ENCODE results near the gene SMURF1.

DNA sequence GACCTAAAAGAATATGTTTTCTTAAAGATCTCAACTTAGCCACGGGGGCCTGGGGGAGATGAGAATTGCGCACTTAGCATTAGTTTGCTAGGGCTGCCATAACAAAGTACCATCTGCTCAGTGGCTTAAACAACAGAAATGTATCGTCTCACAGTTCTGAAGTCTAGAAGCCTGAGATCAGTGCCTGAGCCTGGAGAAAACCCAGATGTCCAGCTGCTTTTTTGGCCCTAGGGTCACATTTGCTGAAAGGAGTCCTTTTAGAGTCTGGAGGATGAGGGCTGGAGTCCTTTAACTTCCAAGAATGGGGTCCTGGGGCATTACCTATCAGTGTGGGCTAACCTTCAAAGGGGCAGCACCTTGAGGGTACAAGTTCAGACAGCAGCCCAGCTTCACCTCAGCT is 48.2 kb downstream of the SMURF1 start:
- TF ChIP-seq, protein P1, sequence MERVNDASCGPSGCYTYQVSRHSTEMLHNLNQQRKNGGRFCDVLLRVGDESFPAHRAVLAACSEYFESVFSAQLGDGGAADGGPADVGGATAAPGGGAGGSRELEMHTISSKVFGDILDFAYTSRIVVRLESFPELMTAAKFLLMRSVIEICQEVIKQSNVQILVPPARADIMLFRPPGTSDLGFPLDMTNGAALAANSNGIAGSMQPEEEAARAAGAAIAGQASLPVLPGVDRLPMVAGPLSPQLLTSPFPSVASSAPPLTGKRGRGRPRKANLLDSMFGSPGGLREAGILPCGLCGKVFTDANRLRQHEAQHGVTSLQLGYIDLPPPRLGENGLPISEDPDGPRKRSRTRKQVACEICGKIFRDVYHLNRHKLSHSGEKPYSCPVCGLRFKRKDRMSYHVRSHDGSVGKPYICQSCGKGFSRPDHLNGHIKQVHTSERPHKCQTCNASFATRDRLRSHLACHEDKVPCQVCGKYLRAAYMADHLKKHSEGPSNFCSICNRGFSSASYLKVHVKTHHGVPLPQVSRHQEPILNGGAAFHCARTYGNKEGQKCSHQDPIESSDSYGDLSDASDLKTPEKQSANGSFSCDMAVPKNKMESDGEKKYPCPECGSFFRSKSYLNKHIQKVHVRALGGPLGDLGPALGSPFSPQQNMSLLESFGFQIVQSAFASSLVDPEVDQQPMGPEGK (CRISPR knock-in tag; IDR thresholded peaks at IDR 0.05; ENCODE audit: borderline replicate concordance), result no peak
- TF ChIP-seq TCF4 (CRISPR knock-in tag; IDR thresholded peaks at IDR 0.05; ENCODE audit: borderline replicate concordance) (no peak), RARB (CRISPR knock-in tag; IDR thresholded peaks at IDR 0.05) (no peak), ZFP3 (CRISPR knock-in tag; IDR thresholded peaks at IDR 0.05) (no peak), POU6F1 (CRISPR knock-in tag; IDR thresholded peaks at IDR 0.05; ENCODE audit: borderline replicate concordance, low read depth) (no peak)
- TF ChIP-seq, protein P2, sequence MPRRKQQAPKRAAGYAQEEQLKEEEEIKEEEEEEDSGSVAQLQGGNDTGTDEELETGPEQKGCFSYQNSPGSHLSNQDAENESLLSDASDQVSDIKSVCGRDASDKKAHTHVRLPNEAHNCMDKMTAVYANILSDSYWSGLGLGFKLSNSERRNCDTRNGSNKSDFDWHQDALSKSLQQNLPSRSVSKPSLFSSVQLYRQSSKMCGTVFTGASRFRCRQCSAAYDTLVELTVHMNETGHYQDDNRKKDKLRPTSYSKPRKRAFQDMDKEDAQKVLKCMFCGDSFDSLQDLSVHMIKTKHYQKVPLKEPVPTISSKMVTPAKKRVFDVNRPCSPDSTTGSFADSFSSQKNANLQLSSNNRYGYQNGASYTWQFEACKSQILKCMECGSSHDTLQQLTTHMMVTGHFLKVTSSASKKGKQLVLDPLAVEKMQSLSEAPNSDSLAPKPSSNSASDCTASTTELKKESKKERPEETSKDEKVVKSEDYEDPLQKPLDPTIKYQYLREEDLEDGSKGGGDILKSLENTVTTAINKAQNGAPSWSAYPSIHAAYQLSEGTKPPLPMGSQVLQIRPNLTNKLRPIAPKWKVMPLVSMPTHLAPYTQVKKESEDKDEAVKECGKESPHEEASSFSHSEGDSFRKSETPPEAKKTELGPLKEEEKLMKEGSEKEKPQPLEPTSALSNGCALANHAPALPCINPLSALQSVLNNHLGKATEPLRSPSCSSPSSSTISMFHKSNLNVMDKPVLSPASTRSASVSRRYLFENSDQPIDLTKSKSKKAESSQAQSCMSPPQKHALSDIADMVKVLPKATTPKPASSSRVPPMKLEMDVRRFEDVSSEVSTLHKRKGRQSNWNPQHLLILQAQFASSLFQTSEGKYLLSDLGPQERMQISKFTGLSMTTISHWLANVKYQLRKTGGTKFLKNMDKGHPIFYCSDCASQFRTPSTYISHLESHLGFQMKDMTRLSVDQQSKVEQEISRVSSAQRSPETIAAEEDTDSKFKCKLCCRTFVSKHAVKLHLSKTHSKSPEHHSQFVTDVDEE (CRISPR knock-in tag; IDR thresholded peaks at IDR 0.05), result no peak
